Neuronal stem cell (in vitro differentiated cells): ENCODE measurements around the gene DPYSL3.

Experiments used
- DNase-seq: peaks from one replicate; pipeline ENCODE4 v3.0.0-alpha.2; 2013; ENCODE audit warnings: low spot score
- H2AFZ ChIP-seq: one replicate; pipeline ENCODE4 v1.6.1; 2013; ENCODE audit warnings: mild to moderate bottlenecking, low read length, inconsistent platforms
- H2AK5ac ChIP-seq: 2 replicates; pipeline ENCODE4 v1.6.1; 2013; ENCODE audit warnings: low read depth, mild to moderate bottlenecking, inconsistent platforms, low read length, moderate library complexity, mixed read lengths
- H2BK120ac ChIP-seq: 2 replicates; pipeline ENCODE4 v1.6.1; 2013; ENCODE audit warnings: low read depth, mild to moderate bottlenecking, inconsistent platforms, low read length, moderate library complexity, mixed read lengths
- H2BK12ac ChIP-seq: one replicate; pipeline ENCODE4 v1.6.1; 2013; ENCODE audit warnings: low read length, inconsistent platforms
- H2BK15ac ChIP-seq: 2 replicates; pipeline ENCODE4 v1.6.1; 2013; ENCODE audit warnings: mild to moderate bottlenecking, low read length, inconsistent platforms, mixed read lengths
- H2BK5ac ChIP-seq: one replicate; pipeline ENCODE4 v1.6.1; 2013; ENCODE audit warnings: inconsistent platforms, mild to moderate bottlenecking, low read length, moderate library complexity
- H3K14ac ChIP-seq: one replicate; pipeline ENCODE4 v1.6.1; 2013; ENCODE audit warnings: low read length, inconsistent platforms
- H3K18ac ChIP-seq: 2 replicates; pipeline ENCODE4 v1.6.1; 2013; ENCODE audit warnings: low read length, inconsistent platforms
- H3K23ac ChIP-seq: 2 replicates; pipeline ENCODE4 v1.6.1; 2013; ENCODE audit warnings: low read depth, mild to moderate bottlenecking, mixed read lengths, low read length, inconsistent platforms; ENCODE audit not compliant: poor library complexity
- H3K27ac ChIP-seq: replicated peaks from 3 replicates; pipeline ENCODE4 v1.5.1; 2013; ENCODE audit warnings: low read length, inconsistent platforms
- H3K27me3 ChIP-seq, 3 experiments: 2 replicates each; pipeline ENCODE4 v1.6.1; 2013; ENCODE audit warnings: low read length in 3 of 3, mild to moderate bottlenecking in 2 of 3, inconsistent platforms in 1 of 3, low read depth in 1 of 3, mixed read lengths in 1 of 3, moderate library complexity in 1 of 3; ENCODE audit not compliant: control insufficient read depth in 3 of 3, insufficient read depth in 3 of 3
- H3K36me3 ChIP-seq, 2 donors: replicated peaks in 1 of 2; 2 replicates each; pipeline ENCODE4 v1.6.1; 2013; ENCODE audit warnings: low read length in 2 of 2; ENCODE audit not compliant: control insufficient read depth in 2 of 2, insufficient read depth in 2 of 2
- H3K4ac ChIP-seq: 2 replicates; pipeline ENCODE4 v1.6.1; 2013; ENCODE audit warnings: inconsistent platforms, mild to moderate bottlenecking, low read length, moderate library complexity
- H3K4me1 ChIP-seq, 2 donors: 1 replicate in 1 of 2; 2 replicates in 1 of 2; pipeline ENCODE4 v1.6.1; 2013; ENCODE audit warnings: low read length in 2 of 2, low read depth in 1 of 2; ENCODE audit not compliant: control insufficient read depth in 2 of 2, insufficient read depth in 1 of 2
- H3K4me2 ChIP-seq: one replicate; pipeline ENCODE4 v1.6.1; 2013; ENCODE audit warnings: mild to moderate bottlenecking, low read length, inconsistent platforms; ENCODE audit not compliant: insufficient read depth, poor library complexity, severe bottlenecking
- H3K4me3 ChIP-seq, 2 donors: 2 replicates each; pipeline ENCODE4 v1.5.1; 2013; ENCODE audit warnings: low read length in 2 of 2, mild to moderate bottlenecking in 2 of 2, inconsistent platforms in 1 of 2, moderate library complexity in 1 of 2
- H3K79me1 ChIP-seq: one replicate; pipeline ENCODE4 v1.6.1; 2013; ENCODE audit warnings: low read depth, mild to moderate bottlenecking, inconsistent platforms, low read length, moderate library complexity
- H3K9ac ChIP-seq: one replicate; pipeline ENCODE4 v1.6.1; 2013; ENCODE audit warnings: mild to moderate bottlenecking, low read depth, low read length, inconsistent platforms; ENCODE audit not compliant: poor library complexity
- H3K9me3 ChIP-seq, 2 donors: replicated peaks in 1 of 2; 2 replicates each; pipeline versions ENCODE3 to v1.6.1; 2013; ENCODE audit warnings: low read length in 2 of 2, mild to moderate bottlenecking in 2 of 2, inconsistent platforms in 1 of 2, low read depth in 1 of 2, mixed read lengths in 1 of 2, moderate library complexity in 1 of 2; ENCODE audit not compliant: control insufficient read depth in 2 of 2, insufficient read depth in 1 of 2
- H4K8ac ChIP-seq: one replicate; pipeline ENCODE4 v1.6.1; 2013; ENCODE audit warnings: low read depth, mild to moderate bottlenecking, inconsistent platforms, low read length, moderate library complexity
- H4K91ac ChIP-seq: one replicate; pipeline ENCODE4 v1.6.1; 2013; ENCODE audit warnings: low read length, low read depth, mild to moderate bottlenecking, inconsistent platforms; ENCODE audit not compliant: poor library complexity
- WGBS, 2 donors: extraction: QIAGEN DNeasy Blood & Tissue Kit; methylation state at CpG; one replicate each; pipeline ENCODE4 v1.1.7; 2013; ENCODE audit warnings: missing lambda C conversion rate in 2 of 2, mixed read lengths in 1 of 2; ENCODE audit not compliant: insufficient read length in 2 of 2, insufficient replicate concordance in 1 of 2; ENCODE audit errors: extremely low coverage in 2 of 2; 5-methylcytosine and 5-hydroxymethylcytosine counted together

DPYSL3 gene

GRCh38 chr5:147442224-147442623 lies 67.6 kb downstream of the DPYSL3 start:
- no peak overlapping the region for H3K4me3 ChIP-seq
- H2BK15ac ChIP-seq: no peak overlapping the region
- H3K27me3 ChIP-seq: no peaks in the 10 kb centered on the region
- H4K8ac ChIP-seq: no peak overlapping the region
- H3K23ac ChIP-seq: no peak overlapping the region
- no peak overlapping the region for H3K4ac ChIP-seq
- no peak overlapping the region for H2BK5ac ChIP-seq
- H2AK5ac ChIP-seq: no peak overlapping the region
- peaks cover 0 to 16% of the 10 kb centered on the region in 2 donors for H3K9me3 ChIP-seq
- no peaks in the 10 kb centered on the region for H3K79me1 ChIP-seq
- DNase-seq: no peak
- WGBS, 2 donors: no CpG with 5 or more reads among the region's 6 CpGs
- H2BK12ac ChIP-seq: no peak overlapping the region
- no peak overlapping the region for H2BK120ac ChIP-seq
- no peak overlapping the region for H4K91ac ChIP-seq
- no peak overlapping the region for H3K4me2 ChIP-seq
- no peak overlapping the region for H2AFZ ChIP-seq
- peaks cover 7 to 27% of the 10 kb centered on the region in 2 donors for H3K4me1 ChIP-seq
- peaks cover 2 to 83% of the 10 kb centered on the region in 2 donors for H3K36me3 ChIP-seq
- peak overlapping the region; percentile 52 for H3K27ac ChIP-seq
- H3K14ac ChIP-seq: no peak overlapping the region
- H3K9ac ChIP-seq: no peak overlapping the region
- no peak overlapping the region for H3K18ac ChIP-seq

- no peak overlapping the region for H2BK15ac ChIP-seq
- H2AK5ac ChIP-seq: no peak overlapping the region
- no peak overlapping the region for H2AFZ ChIP-seq
- H3K27ac ChIP-seq: peak overlapping the region; percentile 54
- H4K91ac ChIP-seq: no peak overlapping the region
- no peak overlapping the region for H3K4me3 ChIP-seq
- no peak overlapping the region for H3K23ac ChIP-seq
- H3K18ac ChIP-seq: no peak overlapping the region
- no peaks in the 10 kb centered on the region for H3K79me1 ChIP-seq
- H3K27me3 ChIP-seq: no peaks in the 10 kb centered on the region
- no peak overlapping the region for H4K8ac ChIP-seq
- H3K9me3 ChIP-seq: peaks cover 0 to 16% of the 10 kb centered on the region in 2 donors
- no peak overlapping the region for H2BK120ac ChIP-seq
- H2BK12ac ChIP-seq: no peak overlapping the region
- peaks cover 12 to 27% of the 10 kb centered on the region in 2 donors for H3K4me1 ChIP-seq
- DNase-seq: no peak
- no peak overlapping the region for H3K4ac ChIP-seq
- H3K36me3 ChIP-seq: peaks cover 2 to 77% of the 10 kb centered on the region in 2 donors
- H3K14ac ChIP-seq: no peak overlapping the region
- no CpG with 5 or more reads among the region's 3 CpGs for WGBS, 2 donors
- H2BK5ac ChIP-seq: no peak overlapping the region
- H3K9ac ChIP-seq: no peak overlapping the region
- no peak overlapping the region for H3K4me2 ChIP-seq
Measured at GRCh38 chr5:147441191-147441695, 68.6 kb downstream of the DPYSL3 start.

GRCh38 chr5:147439254-147439653 lies 70.6 kb downstream of the DPYSL3 start:
- H4K8ac ChIP-seq: no peak overlapping the region
- H2BK5ac ChIP-seq: no peak overlapping the region
- H3K27me3 ChIP-seq: no peaks in the 10 kb centered on the region
- H3K4me2 ChIP-seq: no peak overlapping the region
- no peak overlapping the region for H3K14ac ChIP-seq
- H3K4ac ChIP-seq: no peak overlapping the region
- H2BK120ac ChIP-seq: no peak overlapping the region
- H2AK5ac ChIP-seq: no peak overlapping the region
- H3K27ac ChIP-seq: no peak overlapping the region
- no peaks in the 10 kb centered on the region for H3K79me1 ChIP-seq
- H4K91ac ChIP-seq: no peak overlapping the region
- peaks cover 2 to 74% of the 10 kb centered on the region in 2 donors for H3K36me3 ChIP-seq
- H2BK12ac ChIP-seq: no peak overlapping the region
- no peak overlapping the region for H2BK15ac ChIP-seq
- peak overlapping the region; percentile 55 for H3K18ac ChIP-seq
- H3K9ac ChIP-seq: no peak overlapping the region
- no peak overlapping the region for H3K23ac ChIP-seq
- WGBS, 2 donors: 100% methylated on average over 1 of the region's 2 CpGs
- peaks cover 0 to 16% of the 10 kb centered on the region in 2 donors for H3K9me3 ChIP-seq
- H3K4me1 ChIP-seq: peaks cover 12 to 25% of the 10 kb centered on the region in 2 donors
- no peak for DNase-seq
- H3K4me3 ChIP-seq: no peak overlapping the region
- H2AFZ ChIP-seq: no peak overlapping the region

GRCh38 chr5:147437161-147437596 lies 72.7 kb downstream of the DPYSL3 start:
- H3K9ac ChIP-seq: no peak overlapping the region
- H2BK15ac ChIP-seq: no peak overlapping the region
- H3K18ac ChIP-seq: no peak overlapping the region
- no CpG with 5 or more reads among the region's 6 CpGs for WGBS, 2 donors
- H2AK5ac ChIP-seq: no peak overlapping the region
- H3K79me1 ChIP-seq: no peaks in the 10 kb centered on the region
- H2AFZ ChIP-seq: no peak overlapping the region
- no peak overlapping the region for H3K14ac ChIP-seq
- no peak overlapping the region for H3K4ac ChIP-seq
- DNase-seq: peak; percentile 46
- no peak overlapping the region for H4K8ac ChIP-seq
- H2BK5ac ChIP-seq: no peak overlapping the region
- no peak overlapping the region for H2BK12ac ChIP-seq
- H3K23ac ChIP-seq: no peak overlapping the region
- no peak overlapping the region for H2BK120ac ChIP-seq
- H3K4me1 ChIP-seq: peaks cover 12 to 24% of the 10 kb centered on the region in 2 donors
- no peak overlapping the region for H4K91ac ChIP-seq
- no peaks in the 10 kb centered on the region for H3K27me3 ChIP-seq
- no peak overlapping the region for H3K4me3 ChIP-seq
- H3K9me3 ChIP-seq: peaks cover 0 to 3% of the 10 kb centered on the region in 2 donors
- peak overlapping the region; percentile 85 for H3K27ac ChIP-seq
- peaks cover 0 to 65% of the 10 kb centered on the region in 2 donors for H3K36me3 ChIP-seq
- no peak overlapping the region for H3K4me2 ChIP-seq
